Right lung (tissue), 5 donors: ENCODE data around the gene GPS1. TPM values are rescaled to one million over a fixed set of nuclear protein-coding genes. Genes with fewer than 3 reads are reported as not detected.

Experiments used
- DNase-seq, 2 donors: peaks; one replicate each; pipeline ENCODE4 v3.0.0-alpha.2; 2013
- polyA plus RNA-seq, 5 donors: library from polyadenylated mRNA; unstranded; fragments of 120-200 nt; gene quantifications; one replicate each; pipeline versions ENCODE4 v1.2.1 to v1.2.3, GENCODE V29; 2013; ENCODE audit warnings: inconsistent platforms in 1 of 5, low replicate concordance in 1 of 5; ENCODE audit not compliant: insufficient read length in 5 of 5, insufficient read depth in 1 of 5

The GPS1 gene
- polyA plus RNA-seq, 5 donors, result 63.6 to 105 (median 81.9) TPM

GRCh38 chr17:82041144-82041814 is 10.4 kb upstream of the GPS1 start:
- no peak for DNase-seq

GRCh38 chr17:82042649-82043048 is 9.0 kb upstream of the GPS1 start:
- DNase-seq, result no peak

- DNase-seq, result no peak
Measured at GRCh38 chr17:82043507-82043906, 8.2 kb upstream of the GPS1 start.

- no peak for DNase-seq
Measured at GRCh38 chr17:82045936-82046484, 5.7 kb upstream of the GPS1 start.

DNA sequence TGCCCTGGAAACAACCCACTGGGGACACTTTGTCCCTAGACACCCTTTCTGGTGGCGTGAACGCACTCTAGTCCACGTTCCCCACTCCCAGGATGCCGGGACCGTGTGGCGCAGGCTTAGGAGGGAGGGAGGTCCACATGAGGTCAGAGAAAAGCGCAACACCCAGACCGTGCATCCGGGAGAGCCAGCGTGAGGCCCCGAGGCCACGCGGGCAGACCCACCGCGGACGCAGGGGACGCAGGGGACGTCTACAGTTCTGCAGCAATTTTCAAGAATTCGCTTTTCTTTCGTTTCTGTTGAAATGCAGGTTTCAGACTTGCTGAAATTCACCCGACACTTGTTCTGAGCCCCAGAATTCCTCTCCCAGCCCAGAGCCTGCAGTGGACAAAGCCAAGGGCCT is 4.8 kb upstream of the GPS1 start:
- no peak for DNase-seq

- no peak for DNase-seq
Measured at GRCh38 chr17:82047379-82047778, 4.3 kb upstream of the GPS1 start.

- DNase-seq, result no peak
Measured at GRCh38 chr17:82047914-82048570, 3.7 kb upstream of the GPS1 start.

DNA sequence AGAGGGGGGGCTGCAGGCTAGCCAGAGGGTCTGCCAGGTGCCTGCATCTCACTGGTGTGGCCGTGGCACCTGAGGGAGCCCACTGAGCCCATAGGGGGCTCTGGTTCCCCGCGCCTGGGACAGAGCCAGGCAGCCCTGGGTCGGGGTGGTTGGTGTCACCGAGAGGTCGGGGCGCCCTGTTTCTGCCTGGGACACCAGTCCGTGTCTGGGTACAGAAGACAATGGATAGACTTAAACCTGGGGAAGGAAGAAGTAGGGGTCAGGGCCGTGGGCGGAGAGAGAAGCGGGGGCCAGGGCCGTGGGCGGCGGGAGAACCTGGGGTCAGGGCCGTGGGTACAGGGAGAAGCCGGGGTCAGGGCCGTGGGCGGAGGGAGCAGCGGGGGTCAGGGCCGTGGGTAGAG is 3.1 kb upstream of the GPS1 start:
- DNase-seq, result no peak

DNA sequence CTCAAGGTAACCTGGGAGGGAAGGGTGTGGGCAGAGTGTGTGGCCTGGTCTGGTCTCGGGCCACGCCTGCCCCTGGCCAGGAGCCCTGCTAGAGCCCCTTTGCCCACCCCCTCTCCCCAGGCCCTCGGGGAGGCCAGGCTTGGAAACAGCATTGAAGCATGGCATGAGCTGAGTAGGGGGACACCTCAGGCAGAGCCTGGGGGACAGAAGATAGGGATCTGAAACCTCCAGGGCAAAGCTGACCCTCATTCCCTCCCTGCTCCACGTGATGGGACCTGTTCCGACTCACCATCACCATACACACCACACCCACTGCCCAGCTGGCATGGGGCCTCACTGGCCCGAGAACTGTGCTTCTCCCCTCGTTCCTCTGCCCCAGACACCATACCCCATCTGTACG is 2.6 kb upstream of the GPS1 start:
- no peak for DNase-seq

DNA sequence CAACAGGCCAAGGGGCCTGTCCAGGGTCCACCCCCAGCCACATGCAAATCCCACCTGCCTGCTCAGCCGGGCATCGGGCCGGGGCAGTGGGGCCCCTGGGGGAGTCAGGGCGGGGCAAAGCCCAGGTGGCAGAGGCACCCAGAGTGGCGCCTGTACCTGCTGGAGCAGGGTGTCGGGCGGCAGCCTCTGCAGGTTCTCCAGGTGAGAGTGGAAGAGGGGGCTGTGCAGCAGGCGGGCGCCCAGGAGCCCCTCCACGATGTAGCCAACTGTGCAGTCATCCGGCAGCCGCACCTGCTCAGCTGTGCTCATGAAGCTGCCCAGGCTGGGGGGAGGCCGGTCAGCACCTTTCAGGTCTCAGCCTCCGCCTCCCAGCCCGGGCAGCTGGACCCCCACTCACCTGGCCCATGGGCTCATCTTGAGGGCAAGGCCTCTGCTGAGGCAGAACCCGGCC is 2.2 kb upstream of the GPS1 start:
- DNase-seq, result no peak

DNA sequence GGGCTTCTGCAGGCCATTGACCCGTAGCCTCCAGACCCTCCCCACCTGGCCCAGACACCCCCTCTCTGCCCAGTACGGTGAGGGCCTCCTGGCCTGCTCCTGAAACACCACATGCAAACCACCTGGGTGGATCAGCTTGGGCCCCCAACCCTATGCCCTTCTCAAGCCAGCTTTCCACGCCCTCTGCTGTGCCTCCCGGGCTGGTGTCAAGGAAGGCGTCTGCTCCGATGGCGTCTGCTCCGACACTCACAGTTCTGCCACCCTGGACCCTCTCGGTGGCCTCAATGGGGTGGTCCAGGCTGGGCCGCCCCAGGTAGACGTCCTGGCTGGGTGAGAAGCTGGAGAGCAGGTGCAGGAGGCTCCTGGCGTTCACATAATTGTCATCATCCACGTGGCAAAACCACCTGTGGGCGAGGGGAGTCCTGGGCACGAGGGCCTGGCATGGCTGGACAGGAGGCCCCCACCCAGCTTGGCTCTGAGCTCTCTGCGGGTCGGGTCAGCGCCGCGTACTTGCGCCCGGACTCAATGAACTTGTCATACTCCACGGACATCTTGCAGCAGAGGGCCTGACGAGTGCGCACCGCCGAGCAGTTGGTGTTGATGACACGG is 1.4 kb upstream of the GPS1 start:
- no peak for DNase-seq

- no peak for DNase-seq
Measured at GRCh38 chr17:82050761-82051641, 697 bp upstream of the GPS1 start.

- DNase-seq, result no peak
Measured at GRCh38 chr17:82052638-82053059, 951 bp downstream of the GPS1 start.

GRCh38 chr17:82053130-82053529 is 1.4 kb downstream of the GPS1 start:
- DNase-seq, result no peak

GRCh38 chr17:82053556-82054263 is 2.0 kb downstream of the GPS1 start:
- no peak for DNase-seq

- DNase-seq, result no peak
Measured at GRCh38 chr17:82054351-82055022, 2.8 kb downstream of the GPS1 start.

DNA sequence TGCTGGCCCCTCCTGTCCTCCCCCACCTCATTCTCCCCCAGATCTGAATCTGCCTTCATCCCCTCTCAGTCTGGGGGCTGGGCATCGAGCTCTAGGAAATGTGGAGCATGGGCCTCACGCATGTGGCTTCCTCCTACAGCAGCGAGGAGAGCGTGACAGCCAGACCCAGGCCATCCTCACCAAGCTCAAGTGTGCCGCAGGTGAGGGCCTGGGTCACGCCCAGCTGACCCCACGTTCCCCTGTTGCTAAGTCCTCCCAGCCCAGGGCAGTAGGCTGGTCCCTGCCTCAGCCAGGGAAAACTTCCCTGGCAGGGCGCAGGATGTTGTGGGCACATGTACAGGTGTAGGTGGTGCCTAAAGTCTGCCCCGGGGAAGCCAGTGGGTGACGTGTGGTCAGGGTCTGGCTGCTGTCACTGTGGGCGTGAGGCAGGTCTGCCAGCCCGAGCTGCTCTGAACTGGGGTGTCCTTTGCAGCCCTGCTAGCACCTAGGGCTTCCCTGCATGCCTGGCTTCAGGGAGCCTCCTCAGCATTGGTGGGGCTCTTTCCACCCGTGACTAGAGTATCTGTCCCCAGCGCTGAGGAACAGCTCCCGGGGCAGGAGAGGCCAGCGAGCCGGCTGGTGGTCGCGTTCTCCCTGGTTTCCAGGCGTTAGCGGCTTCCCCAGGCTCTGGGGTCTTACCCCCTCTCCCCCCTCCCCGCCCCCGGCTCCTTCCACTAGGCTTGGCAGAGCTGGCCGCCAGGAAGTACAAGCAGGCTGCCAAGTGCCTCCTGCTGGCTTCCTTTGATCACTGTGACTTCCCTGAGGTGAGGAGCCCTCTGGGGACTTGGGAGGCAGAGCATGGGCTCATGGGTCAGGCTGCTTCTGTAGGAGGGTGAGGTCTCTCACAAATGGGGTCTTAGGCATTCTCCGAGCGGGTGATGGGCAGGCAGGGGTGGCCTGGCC is 3.6 kb downstream of the GPS1 start:
- no peak for DNase-seq

DNA sequence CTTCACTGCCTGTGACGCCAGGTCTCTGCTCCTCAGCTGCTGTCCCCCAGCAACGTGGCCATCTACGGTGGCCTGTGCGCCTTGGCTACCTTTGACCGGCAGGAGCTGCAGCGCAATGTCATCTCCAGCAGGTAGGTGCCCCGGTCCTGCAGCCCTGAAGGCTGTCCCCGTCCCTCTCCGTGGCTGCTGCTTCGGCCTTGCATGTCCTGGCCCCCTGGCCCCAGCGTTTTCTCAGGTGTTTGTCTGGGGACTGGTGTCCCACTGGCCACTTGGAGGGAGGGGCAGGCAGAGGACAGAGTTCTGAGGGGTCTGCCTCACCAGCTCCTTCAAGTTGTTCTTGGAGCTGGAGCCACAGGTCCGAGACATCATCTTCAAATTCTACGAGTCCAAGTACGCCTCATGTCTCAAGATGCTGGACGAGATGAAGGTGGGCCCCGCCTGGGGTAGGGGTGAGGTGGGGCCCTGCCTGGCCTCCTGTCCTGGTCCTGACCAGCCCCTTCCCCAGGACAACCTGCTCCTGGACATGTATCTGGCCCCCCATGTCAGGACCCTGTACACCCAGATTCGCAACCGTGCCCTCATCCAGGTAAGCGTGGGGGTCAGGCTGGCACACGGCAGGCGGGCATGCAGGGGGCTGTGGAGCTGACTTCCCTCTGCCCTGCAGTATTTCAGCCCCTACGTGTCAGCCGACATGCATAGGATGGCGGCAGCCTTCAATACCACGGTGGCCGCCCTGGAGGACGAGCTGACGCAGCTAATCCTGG is 4.4 kb downstream of the GPS1 start:
- DNase-seq, result no peak
